COLO829 (cell line): ENCODE measurements around the gene STIL.
"Not testable (repeated sequence)": the region's sequence is repeated elsewhere in the genome, so short reads cannot be mapped to it uniquely, and the experiment has no call there.

Experiments used
- DNase-seq: peaks from one replicate; pipeline ENCODE4 v3.0.0; 2012; ENCODE audit warnings: low spot score

The STIL gene

GRCh38 chr1:47319968-47320367, 6.0 kb upstream of the STIL start:
- DNase-seq = not testable (repeated sequence)

- no peak for DNase-seq
Observed at GRCh38 chr1:47317841-47318240, 3.9 kb upstream of the STIL start.

GRCh38 chr1:47309427-47309826, 4.5 kb downstream of the STIL start:
- DNase-seq = no peak

- no peak for DNase-seq
Observed at GRCh38 chr1:47302472-47302871, 11.5 kb downstream of the STIL start.

- DNase-seq = no peak
Observed at GRCh38 chr1:47298025-47298699, 15.8 kb downstream of the STIL start.

- no peak for DNase-seq
Observed at GRCh38 chr1:47295579-47295978, 18.4 kb downstream of the STIL start.

GRCh38 chr1:47294863-47295262, 19.1 kb downstream of the STIL start:
- not testable (repeated sequence) for DNase-seq

GRCh38 chr1:47288116-47288515, 25.8 kb downstream of the STIL start:
- DNase-seq = not testable (repeated sequence)

GRCh38 chr1:47280142-47280541, 33.8 kb downstream of the STIL start:
- no peak for DNase-seq

GRCh38 chr1:47276850-47277249, 37.1 kb downstream of the STIL start:
- no peak for DNase-seq

- not testable (repeated sequence) for DNase-seq
Observed at GRCh38 chr1:47275811-47276210, 38.1 kb downstream of the STIL start.

GRCh38 chr1:47265529-47265928, 48.4 kb downstream of the STIL start:
- DNase-seq = not testable (repeated sequence)

GRCh38 chr1:47262787-47263413, 51.0 kb downstream of the STIL start:
- peak; percentile 28 for DNase-seq

- DNase-seq = no peak
Observed at GRCh38 chr1:47257224-47257623, 56.7 kb downstream of the STIL start.

- DNase-seq = no peak
Observed at GRCh38 chr1:47252795-47253194, 61.2 kb downstream of the STIL start.

- DNase-seq = no peak
Observed at GRCh38 chr1:47252369-47252768, 61.6 kb downstream of the STIL start.

- no peak for DNase-seq
Observed at GRCh38 chr1:47249755-47250154, 64.2 kb downstream of the STIL start.

- no peak for DNase-seq
Observed at GRCh38 chr1:47244339-47244862, 69.5 kb downstream of the STIL start.

GRCh38 chr1:47243910-47244309, 70.0 kb downstream of the STIL start:
- no peak for DNase-seq

GRCh38 chr1:47241114-47242113, 72.5 kb downstream of the STIL start:
- DNase-seq = no peak

- DNase-seq = no peak
Observed at GRCh38 chr1:47238935-47239592, 74.9 kb downstream of the STIL start.

- no peak for DNase-seq
Observed at GRCh38 chr1:47235806-47236205, 78.1 kb downstream of the STIL start.
